Measurements from ENCODE around the gene CALN1.

DNA sequence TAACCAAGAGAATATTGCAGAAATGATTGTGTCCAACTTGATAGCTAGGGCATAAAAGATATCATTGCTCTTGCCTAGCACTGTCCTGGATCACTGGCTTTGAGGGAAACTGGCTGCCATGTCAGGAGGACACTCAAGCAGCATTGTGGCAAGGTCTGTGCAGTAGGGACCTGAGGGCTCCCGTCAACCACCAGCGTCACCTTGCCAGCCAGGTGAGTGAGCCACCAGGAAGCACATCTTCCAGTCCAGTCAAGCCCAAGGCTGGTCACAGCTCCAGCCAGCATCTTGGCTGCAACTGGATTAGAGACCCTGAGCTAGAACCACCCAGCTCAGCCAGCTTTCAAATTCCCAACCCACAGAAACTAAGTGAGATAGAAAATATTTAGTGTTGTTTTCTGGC lies 392.7 kb downstream of the CALN1 start:
- no peak for TF ChIP-seq CTCF (IDR thresholded peaks at IDR 0.05; ENCODE audit: low read length)
- no peak for TF ChIP-seq EZH2 (IDR thresholded peaks at IDR 0.05; ENCODE audit: borderline replicate concordance, low read length)
